HG02943 (cell line): ENCODE results near the gene ADIPOR1.

Source experiments
- ATAC-seq: cut with Tn5 transposase; IDR thresholded peaks from one replicate; pipeline ENCODE4 v1.9.1; 2021; ENCODE audit warnings: mild to moderate bottlenecking, low read depth, moderate library complexity; ENCODE audit not compliant: unreplicated experiment

The ADIPOR1 gene

DNA sequence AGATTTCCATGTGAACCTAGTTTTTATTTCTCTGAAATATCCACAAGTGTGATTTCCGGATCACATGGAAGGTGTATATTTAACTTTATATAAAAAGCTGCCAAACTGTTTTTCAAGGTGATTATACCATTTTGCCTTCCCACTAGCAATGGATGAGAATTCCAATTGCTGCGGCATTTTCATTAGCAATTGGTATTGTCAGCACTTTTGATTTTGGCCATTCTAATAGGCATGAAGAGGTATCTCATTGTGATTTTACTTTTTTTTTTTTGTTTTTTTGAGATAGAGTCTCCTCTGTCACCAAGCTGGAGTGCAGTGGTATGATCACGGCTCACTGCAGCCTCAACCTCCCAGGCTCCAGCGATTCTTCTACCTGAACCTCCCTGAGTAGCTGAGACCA lies 13.9 kb upstream of the ADIPOR1 start:
- ATAC-seq, result no peak

- no peak for ATAC-seq
Observed at GRCh38 chr1:202968895-202969295, 10.8 kb upstream of the ADIPOR1 start.

GRCh38 chr1:202968351-202968750 lies 10.2 kb upstream of the ADIPOR1 start:
- no peak for ATAC-seq

DNA sequence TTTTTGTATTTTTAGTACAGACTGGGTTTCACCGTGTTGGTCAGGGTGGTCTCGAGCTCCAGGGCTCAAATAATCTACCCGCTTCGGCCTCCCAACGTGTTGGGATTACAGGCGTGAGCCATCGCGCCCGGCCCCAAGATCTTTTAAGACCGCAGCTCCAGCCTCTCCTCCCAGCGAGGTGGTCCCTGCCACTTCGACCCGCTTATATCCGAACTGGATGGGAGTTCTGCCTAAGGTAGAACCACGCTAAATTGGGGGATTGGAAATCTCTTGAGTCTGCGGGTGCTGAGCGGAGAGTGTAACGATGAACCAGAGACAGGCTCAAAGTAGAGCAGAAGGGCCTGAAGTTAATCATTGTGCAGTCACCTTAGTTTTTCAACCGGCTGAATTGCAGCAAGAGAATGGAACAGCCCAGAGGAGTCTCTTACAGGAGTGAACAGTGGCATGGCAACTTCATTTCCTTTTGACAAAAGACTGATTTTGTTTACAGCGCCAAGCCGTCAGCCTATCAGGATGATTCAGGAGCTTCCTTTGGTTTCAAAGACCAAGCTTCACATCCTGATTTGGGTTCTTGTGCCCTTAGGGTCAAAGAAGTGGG lies 9.7 kb upstream of the ADIPOR1 start:
- ATAC-seq, result no peak

- ATAC-seq, result no peak
Observed at GRCh38 chr1:202966006-202966898, 8.1 kb upstream of the ADIPOR1 start.

DNA sequence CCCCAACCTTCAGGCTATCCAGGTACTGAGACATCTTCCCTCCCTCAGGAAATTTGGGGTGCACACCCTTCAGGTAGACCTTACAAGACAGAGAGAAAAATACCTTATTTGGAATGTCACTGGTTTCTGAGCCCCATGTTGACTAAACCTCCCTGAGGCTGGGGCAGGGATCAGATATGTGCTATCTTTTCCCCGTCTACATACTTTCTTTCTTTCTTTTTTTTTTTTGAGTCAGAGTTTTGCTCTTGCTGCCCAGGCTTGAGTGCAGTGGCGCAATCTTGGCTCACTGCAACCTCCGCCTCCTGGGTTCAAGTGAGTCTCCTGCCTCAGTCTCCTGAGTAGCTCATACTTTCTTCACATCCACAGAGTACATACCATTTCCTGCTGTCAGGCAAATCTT lies 7.3 kb upstream of the ADIPOR1 start:
- ATAC-seq, result no peak

GRCh38 chr1:202964791-202965410 lies 6.8 kb upstream of the ADIPOR1 start:
- ATAC-seq, result no peak

- ATAC-seq, result no peak
Observed at GRCh38 chr1:202961220-202961880, 3.2 kb upstream of the ADIPOR1 start.

- ATAC-seq, result no peak
Observed at GRCh38 chr1:202959276-202959620, 1.1 kb upstream of the ADIPOR1 start.

DNA sequence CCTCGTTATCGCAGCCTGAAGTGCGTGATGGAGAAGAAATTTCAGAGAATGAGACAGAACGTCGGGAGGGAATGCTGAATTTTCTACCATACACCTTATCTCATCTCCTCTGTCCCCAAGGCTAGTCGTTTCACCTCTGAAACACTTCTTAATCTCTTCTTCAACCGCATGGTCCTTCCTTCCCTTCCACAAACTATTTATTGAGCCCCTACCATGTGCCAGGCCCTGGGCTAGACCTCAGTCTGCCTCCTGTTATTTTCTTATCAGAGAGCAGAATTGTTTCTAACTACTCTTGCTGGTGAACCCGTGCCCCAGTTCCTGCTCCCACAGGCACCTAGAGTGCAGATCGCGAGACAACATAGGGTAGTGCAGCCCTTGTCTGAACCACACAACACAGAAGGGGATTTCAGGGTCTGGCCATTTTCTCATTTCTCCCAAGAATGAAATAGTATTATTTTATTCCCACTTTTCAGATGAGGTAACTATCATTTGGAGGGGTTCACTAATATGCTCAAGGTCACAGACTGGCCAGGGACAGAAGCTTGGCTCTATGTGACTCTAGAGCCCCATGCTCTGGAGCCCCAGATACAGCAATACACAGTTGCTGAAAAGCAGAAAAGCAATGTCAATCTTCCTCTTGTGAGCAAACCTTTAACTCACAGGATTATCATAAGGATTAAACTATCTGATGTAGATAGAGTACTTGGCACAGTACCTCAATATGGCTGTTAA lies 598 bp upstream of the ADIPOR1 start:
- no peak for ATAC-seq

- no peak for ATAC-seq
Observed at GRCh38 chr1:202956969-202957368, 1.1 kb downstream of the ADIPOR1 start.

GRCh38 chr1:202954057-202954745 lies 3.9 kb downstream of the ADIPOR1 start:
- no peak for ATAC-seq

- no peak for ATAC-seq
Observed at GRCh38 chr1:202953392-202953791, 4.7 kb downstream of the ADIPOR1 start.

GRCh38 chr1:202952818-202953217 lies 5.3 kb downstream of the ADIPOR1 start:
- no peak for ATAC-seq

DNA sequence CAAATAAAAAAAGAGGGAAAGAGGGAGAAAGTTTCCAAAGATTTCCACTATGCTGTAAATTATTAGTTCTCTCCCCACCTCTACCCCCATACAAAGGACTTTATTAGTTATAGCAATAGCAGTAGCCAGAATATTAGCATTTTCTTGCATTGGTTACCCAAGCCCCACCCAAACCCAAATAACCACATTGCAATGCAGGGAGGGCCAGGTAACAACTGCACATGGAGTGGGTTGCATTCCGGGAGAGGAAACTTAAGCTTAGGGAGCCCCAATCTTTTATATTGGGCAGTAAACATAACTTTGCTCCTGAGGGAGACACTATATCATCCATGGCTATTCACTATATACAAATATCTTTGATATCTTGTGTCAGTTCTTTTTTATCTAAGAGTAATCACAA lies 6.0 kb downstream of the ADIPOR1 start:
- ATAC-seq, result no peak

GRCh38 chr1:202951437-202951836 lies 6.7 kb downstream of the ADIPOR1 start:
- no peak for ATAC-seq

DNA sequence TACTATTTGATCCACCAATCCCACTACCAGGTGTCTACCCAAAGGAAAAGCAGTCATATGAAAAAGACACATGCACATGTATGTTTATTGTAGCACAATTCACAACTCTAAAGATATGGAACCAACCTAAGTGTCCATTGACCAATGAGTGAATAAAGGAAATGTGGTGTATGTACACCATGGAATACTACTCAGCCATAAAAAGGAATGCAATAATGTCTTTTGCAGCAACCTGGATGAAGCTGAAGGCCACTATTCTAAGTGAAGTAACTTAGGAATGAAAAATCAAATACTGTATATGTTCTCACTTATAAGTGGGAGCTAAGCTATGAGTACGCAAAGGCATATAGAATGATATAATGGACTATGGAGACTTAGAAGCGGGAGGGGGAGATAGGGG lies 12.6 kb downstream of the ADIPOR1 start:
- no peak for ATAC-seq

- no peak for ATAC-seq
Observed at GRCh38 chr1:202944438-202944921, 13.6 kb downstream of the ADIPOR1 start.

DNA sequence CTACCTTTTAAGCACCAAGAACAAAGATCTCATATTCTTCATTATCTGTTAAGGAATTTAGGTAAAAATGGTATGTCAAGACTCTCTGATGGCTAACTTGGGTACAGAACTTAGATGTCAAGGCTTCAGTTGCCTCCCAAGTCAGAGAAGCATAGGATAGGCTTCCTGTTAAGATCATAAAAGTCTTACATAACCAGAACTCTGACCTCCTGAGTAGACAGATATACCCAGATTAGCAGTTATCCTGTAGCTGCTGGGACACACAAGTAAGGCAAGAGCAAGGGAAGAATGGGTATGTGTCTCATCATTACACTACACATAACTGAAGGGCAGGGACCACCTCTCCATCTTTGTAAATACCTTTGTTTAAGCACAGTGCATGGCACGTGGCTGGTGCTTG lies 15.7 kb downstream of the ADIPOR1 start:
- ATAC-seq, result no peak

GRCh38 chr1:202941372-202941771 lies 16.7 kb downstream of the ADIPOR1 start:
- ATAC-seq, result no peak
